OCI-LY7 (cell line): Measurements from ENCODE around the gene FAAP100. TPM values are rescaled to one million over a fixed set of nuclear protein-coding genes. Genes with fewer than 3 reads are reported as not detected.

Experiments
- BruUV-seq: library from RNA; stranded (reverse); fragments of 400-500 nt; replicated peaks from 2 replicates; lab custom pipeline; 2021; lab: Mats Ljungman, UMichigan
- CTCF ChIA-PET: fragments of 300-600 bp; sonication (Branson Sonifier 250); formaldehyde crosslinking; loops from one replicate; lab custom pipeline; 2022; ENCODE audit warnings: antibody characterized with exemption; ENCODE audit not compliant: unreplicated experiment; lab: Charles Lee
- POLR2A ChIA-PET: fragments of 300-600 bp; sonication (Branson Sonifier 250); formaldehyde crosslinking; loops from one replicate; lab custom pipeline; 2022; ENCODE audit warnings: antibody characterized with exemption; lab: Charles Lee
- DNase-seq: peaks from one replicate; pipeline ENCODE4 v3.0.0-alpha.2; 2015; ENCODE audit warnings: low spot score
- H2AFZ ChIP-seq: fragments of 200-600 bp; sonication (generic), shearing (Covaris generic); 2 replicates; pipeline ENCODE4 v1.6.1; 2014; ENCODE audit warnings: mild to moderate bottlenecking, antibody characterized with exemption, low read length, moderate library complexity
- H3K27ac ChIP-seq: fragments of 200-600 bp; sonication (generic); 2 replicates; pipeline ENCODE4 v1.5.1; 2014; ENCODE audit warnings: mixed run types, low read depth, mild to moderate bottlenecking, moderate library complexity, low read length, inconsistent platforms; ENCODE audit not compliant: poor library complexity, severe bottlenecking
- H3K36me3 ChIP-seq: fragments of 200-600 bp; sonication (generic); 2 replicates; pipeline ENCODE4 v1.6.1; 2014; ENCODE audit warnings: mild to moderate bottlenecking, antibody characterized with exemption, low read length, moderate library complexity, mixed read lengths; ENCODE audit not compliant: insufficient read depth
- H3K4me1 ChIP-seq: fragments of 200-600 bp; sonication (generic); 2 replicates; pipeline ENCODE4 v1.5.1; 2014; ENCODE audit warnings: mild to moderate bottlenecking, low read length; ENCODE audit not compliant: insufficient read depth, poor library complexity, severe bottlenecking
- H3K4me2 ChIP-seq: fragments of 200-600 bp; sonication (generic); 2 replicates; pipeline ENCODE4 v1.6.1; 2014; ENCODE audit warnings: mild to moderate bottlenecking, low read length
- H3K4me3 ChIP-seq: fragments of 200-600 bp; sonication (generic); 2 replicates; pipeline ENCODE4 v1.5.1; 2014; ENCODE audit warnings: mild to moderate bottlenecking, low read depth, low read length; ENCODE audit not compliant: poor library complexity, severe bottlenecking
- H3K79me2 ChIP-seq: fragments of 200-600 bp; sonication (generic); 2 replicates; pipeline ENCODE4 v1.6.1; 2016; ENCODE audit warnings: low read depth, mild to moderate bottlenecking, low read length, moderate library complexity, mixed read lengths; ENCODE audit not compliant: insufficient read depth
- H3K9me2 ChIP-seq: fragments of 200-600 bp; sonication (generic); 2 replicates; pipeline ENCODE4 v1.6.1; 2016; ENCODE audit warnings: mild to moderate bottlenecking, low read length, mixed read lengths; ENCODE audit not compliant: insufficient read depth
- H3K9me3 ChIP-seq: fragments of 200-600 bp; sonication (generic); 2 replicates; pipeline ENCODE4 v1.6.1; 2014; ENCODE audit warnings: mild to moderate bottlenecking, mixed run types, low read length, mixed read lengths
- H4K20me1 ChIP-seq: fragments of 200-600 bp; sonication (generic); 2 replicates; pipeline ENCODE4 v1.6.1; 2014; ENCODE audit warnings: mild to moderate bottlenecking, antibody characterized with exemption, low read length, moderate library complexity, mixed read lengths; ENCODE audit not compliant: insufficient read depth
- EZH2phosphoT487 ChIP-seq: fragments of 200-600 bp; sonication (generic); IDR thresholded peaks from 2 replicates; pipeline ENCODE4 v1.6.1; 2018; ENCODE audit warnings: low read depth, borderline replicate concordance, mild to moderate bottlenecking, mixed run types, antibody characterized with exemption, low read length, moderate library complexity, mixed read lengths
- intact Hi-C: fragments of 100-400 bp; cut with micrococcal nuclease; formaldehyde crosslinking; loops from one replicate; pipeline ENCODE4 v1.10.0; 2022; ENCODE audit not compliant: unreplicated experiment
- total RNA-seq, 2 experiments: library from RNA; depleted of rRNA in 1 of 2; stranded (reverse); fragments of >200 nt in 1 of 2; shearing (Covaris generic) in 1 of 2; gene quantifications; 2 replicates each; pipeline ENCODE4 v1.2.3, GENCODE V29; 2014 to 2022
- TF ChIP-seq, protein P1 (sequence below): fragments of 200-600 bp; sonication (generic); conservative IDR thresholded peaks from 2 replicates; pipeline ENCODE4 v1.5.1; 2014; ENCODE audit warnings: mild to moderate bottlenecking, antibody characterized with exemption, low read length, moderate library complexity, mixed read lengths

Gene FAAP100
- total RNA-seq, 2 experiments from 2014 or later, result 65.2 to 74.2 TPM

DNA sequence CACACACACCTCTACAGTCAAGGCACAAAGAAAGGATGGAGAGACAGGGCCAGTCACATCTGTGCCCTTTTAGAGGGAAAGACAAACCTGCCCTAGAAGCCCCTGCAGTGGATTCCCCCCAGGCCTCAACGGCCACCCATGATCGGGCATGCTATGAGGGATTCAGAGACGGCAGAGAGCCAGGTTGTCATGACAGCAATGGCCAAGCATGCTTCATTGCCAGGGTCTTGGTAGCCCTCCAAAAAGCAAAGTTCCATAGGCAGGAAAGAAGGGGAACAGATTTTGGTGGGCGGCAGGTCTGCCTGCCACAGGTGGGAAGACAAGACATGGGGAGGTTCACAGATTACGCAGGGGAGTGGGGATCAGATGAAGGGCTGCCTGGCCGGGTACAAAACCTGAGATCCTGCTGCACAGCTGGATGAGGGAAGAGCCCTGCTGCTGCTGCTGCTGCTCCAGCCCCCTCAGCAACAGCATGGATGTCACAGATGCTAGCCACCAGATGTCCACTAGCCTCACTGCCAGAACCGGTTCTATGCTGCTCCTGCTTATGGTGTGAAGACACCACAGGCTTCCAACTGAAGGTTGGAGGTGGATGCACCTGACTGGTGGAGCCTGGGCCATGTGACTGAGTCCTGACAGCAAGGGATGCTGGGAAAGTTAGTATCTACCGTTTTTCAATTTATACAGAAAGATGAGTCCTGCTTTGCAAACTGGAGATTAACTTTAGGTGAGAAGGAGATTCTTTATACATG lies 57.4 kb downstream of the FAAP100 start:
- TF ChIP-seq EZH2phosphoT487, result no peak
- TF ChIP-seq, protein P1, sequence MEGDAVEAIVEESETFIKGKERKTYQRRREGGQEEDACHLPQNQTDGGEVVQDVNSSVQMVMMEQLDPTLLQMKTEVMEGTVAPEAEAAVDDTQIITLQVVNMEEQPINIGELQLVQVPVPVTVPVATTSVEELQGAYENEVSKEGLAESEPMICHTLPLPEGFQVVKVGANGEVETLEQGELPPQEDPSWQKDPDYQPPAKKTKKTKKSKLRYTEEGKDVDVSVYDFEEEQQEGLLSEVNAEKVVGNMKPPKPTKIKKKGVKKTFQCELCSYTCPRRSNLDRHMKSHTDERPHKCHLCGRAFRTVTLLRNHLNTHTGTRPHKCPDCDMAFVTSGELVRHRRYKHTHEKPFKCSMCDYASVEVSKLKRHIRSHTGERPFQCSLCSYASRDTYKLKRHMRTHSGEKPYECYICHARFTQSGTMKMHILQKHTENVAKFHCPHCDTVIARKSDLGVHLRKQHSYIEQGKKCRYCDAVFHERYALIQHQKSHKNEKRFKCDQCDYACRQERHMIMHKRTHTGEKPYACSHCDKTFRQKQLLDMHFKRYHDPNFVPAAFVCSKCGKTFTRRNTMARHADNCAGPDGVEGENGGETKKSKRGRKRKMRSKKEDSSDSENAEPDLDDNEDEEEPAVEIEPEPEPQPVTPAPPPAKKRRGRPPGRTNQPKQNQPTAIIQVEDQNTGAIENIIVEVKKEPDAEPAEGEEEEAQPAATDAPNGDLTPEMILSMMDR, result no peak
- peak overlapping the region; percentile 47; the same call in 1 of the 2 replicates for H2AFZ ChIP-seq
- peaks cover 14% of the 10 kb centered on the region for H3K4me1 ChIP-seq
- H3K36me3 ChIP-seq, result no peaks in the 10 kb centered on the region
- no peaks in the 10 kb centered on the region for H3K9me2 ChIP-seq
- H3K4me3 ChIP-seq, result peak overlapping the region; percentile 17
- no peaks in the 10 kb centered on the region for H3K9me3 ChIP-seq
- BruUV-seq, result no TSS peak
- intact Hi-C loops, result no loop called here
- no peaks in the 10 kb centered on the region for H4K20me1 ChIP-seq
- H3K79me2 ChIP-seq, result no peaks in the 10 kb centered on the region
- CTCF ChIA-PET, result no interaction called here
- peak overlapping the region; percentile 37 for H3K4me2 ChIP-seq
- POLR2A ChIA-PET, result interaction anchor here (0.7 kb wide), 1 partner anchor 67 kb away, joined by 4 read pairs; no protein-coding TSS in a partner anchor
- DNase-seq, result peak; percentile 65
- no peak overlapping the region for H3K27ac ChIP-seq

GRCh38 chr17:81493198-81494038 lies 58.7 kb downstream of the FAAP100 start:
- intact Hi-C loops, result no loop called here
- H4K20me1 ChIP-seq, result no peaks in the 10 kb centered on the region
- POLR2A ChIA-PET, result no interaction called here
- no peaks in the 10 kb centered on the region for H3K9me2 ChIP-seq
- DNase-seq, result no peak
- no peaks in the 10 kb centered on the region for H3K36me3 ChIP-seq
- no peak overlapping the region for H2AFZ ChIP-seq
- H3K4me3 ChIP-seq, result no peak overlapping the region
- H3K27ac ChIP-seq, result no peak overlapping the region
- no peaks in the 10 kb centered on the region for H3K9me3 ChIP-seq
- TF ChIP-seq, protein P1, result no peak
- no peak for TF ChIP-seq EZH2phosphoT487
- H3K79me2 ChIP-seq, result no peaks in the 10 kb centered on the region
- H3K4me2 ChIP-seq, result no peak overlapping the region
- no TSS peak for BruUV-seq
- CTCF ChIA-PET, result no interaction called here
- H3K4me1 ChIP-seq, result peaks cover 27% of the 10 kb centered on the region
